Upper lobe of left lung (tissue), 6 donors: ENCODE measurements around the gene KRTAP10-11. TPM values are rescaled to one million over a fixed set of nuclear protein-coding genes. Genes with fewer than 3 reads are reported as not detected.
A peak's percentile ranks its signal among the peaks of the same experiment; 100 is the strongest.
"Not testable (repeated sequence)": the region's sequence is repeated elsewhere in the genome, so short reads cannot be mapped to it uniquely, and the experiment has no call there.

Experiments used
- ATAC-seq, 2 donors: fragments of 200-7000 bp; cut with Tn5 transposase; one replicate each; pipeline ENCODE4 v1.9.1; 2022; ENCODE audit warnings: mild to moderate bottlenecking in 2 of 2, moderate library complexity in 2 of 2; ENCODE audit not compliant: low FRiP score in 2 of 2
- DNase-seq, 2 donors: peaks; one replicate each; pipeline ENCODE4 v3.0.0-alpha.2; 2019 to 2020
- H3K27ac ChIP-seq, 4 donors: fragments of 200-600 bp; sonication (generic); one replicate each; pipeline ENCODE4 v1.5.1; 2016 to 2019
- H3K27me3 ChIP-seq, 4 donors: fragments of 200-600 bp; sonication (generic); one replicate each; pipeline ENCODE4 v1.5.1; 2017 to 2019
- H3K36me3 ChIP-seq, 4 donors: fragments of 200-600 bp; sonication (generic); one replicate each; pipeline ENCODE4 v1.5.1; 2016 to 2019
- H3K4me1 ChIP-seq, 4 donors: fragments of 200-600 bp; sonication (generic); one replicate each; pipeline ENCODE4 v1.5.1; 2018 to 2019
- H3K4me3 ChIP-seq, 4 donors: fragments of 200-600 bp; sonication (generic); one replicate each; pipeline ENCODE4 v1.5.1; 2017 to 2019; ENCODE audit warnings: mild to moderate bottlenecking in 2 of 4, moderate library complexity in 1 of 4
- H3K9me3 ChIP-seq, 4 donors: fragments of 200-600 bp; sonication (generic); one replicate each; pipeline ENCODE4 v1.5.1; 2018 to 2019
- CTCF ChIP-seq, 6 experiments: fragments of 450-650 bp in 4 of 6; fragments of 200-600 bp in 2 of 6; sonication (generic) in 2 of 6; IDR thresholded peaks; one replicate each; pipeline ENCODE4 v1.5.1; 2016 to 2019; ENCODE audit warnings: antibody characterized with exemption in 6 of 6
- EP300 ChIP-seq, 4 donors: sonication (generic); formaldehyde crosslinking; IDR thresholded peaks; one replicate each; pipeline ENCODE4 v1.5.1; 2017; ENCODE audit warnings: antibody characterized with exemption in 4 of 4, control low read depth in 2 of 4
- POLR2A ChIP-seq, 4 donors: fragments of 450-650 bp; IDR thresholded peaks; one replicate each; pipeline ENCODE4 v1.5.1; 2016 to 2017; ENCODE audit warnings: antibody characterized with exemption in 4 of 4, mild to moderate bottlenecking in 2 of 4
- POLR2AphosphoS5 ChIP-seq, 2 donors: sonication (generic); formaldehyde crosslinking; IDR thresholded peaks; one replicate each; pipeline ENCODE4 v1.5.1; 2017; ENCODE audit warnings: antibody characterized with exemption in 2 of 2
- WGBS, 2 donors: methylation state at CpG; one replicate each; pipeline ENCODE4 v1.1.5; 2017 to 2018; 5-methylcytosine and 5-hydroxymethylcytosine counted together
- total RNA-seq, 6 donors: library from RNA; depleted of rRNA in 4 of 6; stranded (reverse); fragments of >200 nt in 4 of 6; gene quantifications; one replicate each; pipeline versions ENCODE4 v1.1.0 to v1.2.1, GENCODE V29; 2016 to 2021
- donor health status: DM: no; HTN: no; CAD: no; lungs with moderate emphysema.
- donor health status: DM: no; HTN: yes; CAD: no; lungs with severe emphysema.

Gene KRTAP10-11
- not detected for total RNA-seq

GRCh38 chr21:44646366-44647221 is at the start of gene KRTAP10-11:
Gene KRTAP10-11 (plus strand): TSS chr21:44646414. CDS start chr21:44646459, 45 bp downstream.
- H3K4me3 ChIP-seq, H3K27me3 ChIP-seq, H3K27ac ChIP-seq, ATAC-seq, H3K36me3 ChIP-seq, H3K4me1 ChIP-seq: not testable (repeated sequence)
- peaks cover 0 to 17% (median 3%) of the 10 kb centered on the region in 4 donors for H3K9me3 ChIP-seq
- DNase-seq: peak in 1 of 2 donors; percentile 58
- 54 to 80% methylated on average over 6 to 14 of the region's 21 CpGs for WGBS, 2 donors

- 79 to 81% methylated on average over 11 of the region's 11 CpGs for WGBS, 2 donors
- H3K4me1 ChIP-seq: no peaks in the 10 kb centered on the region
- DNase-seq: no peak
- H3K36me3 ChIP-seq: no peaks in the 10 kb centered on the region
- H3K4me3 ChIP-seq: no peak overlapping the region
- ATAC-seq: no peak
- no peak overlapping the region for H3K27ac ChIP-seq
- no peaks in the 10 kb centered on the region for H3K9me3 ChIP-seq
- no peaks in the 10 kb centered on the region for H3K27me3 ChIP-seq
- no peak for TF ChIP-seq POLR2AphosphoS5 (IDR thresholded peaks at IDR 0.05)
- no peak for TF ChIP-seq EP300 (IDR thresholded peaks at IDR 0.05)
- TF ChIP-seq CTCF (IDR thresholded peaks at IDR 0.05): no peak
- no peak for TF ChIP-seq POLR2A (IDR thresholded peaks at IDR 0.05)
Observed at GRCh38 chr21:44598061-44598460, 48.2 kb upstream of the KRTAP10-11 start.

GRCh38 chr21:44599264-44600029 is 46.8 kb upstream of the KRTAP10-11 start:
- Histone ChIP-seq H3K4me3 (no peak overlapping the region), H3K4me1 (no peaks in the 10 kb centered on the region), H3K27ac (no peak overlapping the region), H3K9me3 (no peaks in the 10 kb centered on the region), H3K36me3 (no peaks in the 10 kb centered on the region), H3K27me3 (no peaks in the 10 kb centered on the region)
- TF ChIP-seq POLR2AphosphoS5 (IDR thresholded peaks at IDR 0.05) (no peak), CTCF (IDR thresholded peaks at IDR 0.05) (no peak)
- ATAC-seq: no peak
- 91 to 98% methylated on average over 6 to 8 of the region's 8 CpGs for WGBS, 2 donors
- no peak for DNase-seq

- DNase-seq: peak in 1 of 2 donors; percentile 72
- H3K4me3 ChIP-seq, H3K36me3 ChIP-seq, H3K4me1 ChIP-seq, H3K27ac ChIP-seq, ATAC-seq, H3K27me3 ChIP-seq, H3K9me3 ChIP-seq: not testable (repeated sequence)
- WGBS, 2 donors: 73 to 75% methylated on average over 14 to 23 of the region's 23 CpGs
Observed at GRCh38 chr21:44600118-44600978, 45.9 kb upstream of the KRTAP10-11 start, which contains the start of gene KRTAP10-7. Gene KRTAP10-7 (plus strand): TSS chr21:44600597. CDS start chr21:44600622, 25 bp downstream.

GRCh38 chr21:44601091-44601490 is 45.1 kb upstream of the KRTAP10-11 start:
- WGBS, 2 donors: 87% methylated on average over 7 of the region's 10 CpGs; no CpG with 5 or more reads in 1 of the 2 donors
- peak in 1 of 2 donors; percentile 59 for DNase-seq
- not testable (repeated sequence) for ATAC-seq, H3K9me3 ChIP-seq, H3K27ac ChIP-seq, H3K4me1 ChIP-seq, H3K4me3 ChIP-seq, H3K36me3 ChIP-seq, H3K27me3 ChIP-seq
